H1 (cell line): ENCODE results near the gene GLT8D1. TPM values are rescaled to one million over a fixed set of nuclear protein-coding genes. Genes with fewer than 3 reads are reported as not detected.

Experiments
- CEBPB ChIP-seq: IDR thresholded peaks from 2 replicates; pipeline ENCODE4 v1.6.1; 2012; ENCODE audit warnings: low read depth, low read length
- CHD1 ChIP-seq: IDR thresholded peaks from 2 replicates; pipeline ENCODE4 v1.6.1; 2012; ENCODE audit warnings: low read depth, low read length, improper control_type of control experiment
- EP300 ChIP-seq, 2 experiments: IDR thresholded peaks; 1 replicate in 1 of 2; 2 replicates in 1 of 2; pipeline ENCODE4 v1.6.1; 2011 to 2012; ENCODE audit warnings: low read depth in 2 of 2, low read length in 2 of 2, mild to moderate bottlenecking in 2 of 2, borderline replicate concordance in 1 of 2, inconsistent platforms in 1 of 2, moderate library complexity in 1 of 2
- GTF2F1 ChIP-seq: IDR thresholded peaks from 2 replicates; pipeline ENCODE4 v1.6.1; 2012; ENCODE audit warnings: low read depth, low read length, improper control_type of control experiment, borderline replicate concordance
- KDM1A ChIP-seq: fragments of 200-600, 300-600 bp; sonication (generic); IDR thresholded peaks from 2 replicates; pipeline ENCODE4 v1.7.1; 2016; ENCODE audit warnings: mild to moderate bottlenecking, low read length, borderline replicate concordance
- NANOG ChIP-seq: IDR thresholded peaks from 2 replicates; pipeline ENCODE4 v1.6.1; 2011; ENCODE audit warnings: low read length, low read depth, mild to moderate bottlenecking, inconsistent platforms; ENCODE audit not compliant: insufficient read depth, poor library complexity, severe bottlenecking
- SAP30 ChIP-seq: fragments of 300-600 bp; sonication (generic); IDR thresholded peaks from 2 replicates; pipeline ENCODE4 v1.7.1; 2012; ENCODE audit warnings: low read length, moderate library complexity, mild to moderate bottlenecking, inconsistent platforms; ENCODE audit not compliant: insufficient read depth, insufficient replicate concordance
- polyA plus RNA-seq, 7 experiments: library from polyadenylated mRNA; depleted of rRNA in 3 of 7; stranded (reverse) in 5 of 7; unstranded in 2 of 7; fragments of >200 nt in 5 of 7; fragments of 200-250 nt in 2 of 7; gene quantifications; 1 replicate in 5 of 7; 2 replicates in 1 of 7; 4 replicates in 1 of 7; pipeline versions ENCODE4 v1.2.1 to v1.2.3, GENCODE V29; 2011 to 2013; ENCODE audit warnings: missing spikeins in 2 of 7, mixed read lengths in 2 of 7
- total RNA-seq: library from RNA; stranded (reverse); fragmentation: NEBNext Ultra II Directional; extraction: Animal tissue kit (Norgen Biotek cat#: 25700); gene quantifications from 2 replicates; pipeline ENCODE4 v1.2.1, GENCODE V29; 2021
- TF ChIP-seq, protein P1 (sequence below): fragments of 300-600 bp; sonication (generic); IDR thresholded peaks from 2 replicates; pipeline ENCODE4 v1.7.1; 2012; ENCODE audit warnings: low read length, moderate library complexity, mild to moderate bottlenecking, inconsistent platforms; ENCODE audit not compliant: insufficient replicate concordance

GLT8D1 gene
- total and polyA plus RNA-seq, 2 of the 8 experiments (the other 6 are each of a cell fraction or from before 2014, with no cell fraction given), result 29.0 to 33.6 TPM

DNA sequence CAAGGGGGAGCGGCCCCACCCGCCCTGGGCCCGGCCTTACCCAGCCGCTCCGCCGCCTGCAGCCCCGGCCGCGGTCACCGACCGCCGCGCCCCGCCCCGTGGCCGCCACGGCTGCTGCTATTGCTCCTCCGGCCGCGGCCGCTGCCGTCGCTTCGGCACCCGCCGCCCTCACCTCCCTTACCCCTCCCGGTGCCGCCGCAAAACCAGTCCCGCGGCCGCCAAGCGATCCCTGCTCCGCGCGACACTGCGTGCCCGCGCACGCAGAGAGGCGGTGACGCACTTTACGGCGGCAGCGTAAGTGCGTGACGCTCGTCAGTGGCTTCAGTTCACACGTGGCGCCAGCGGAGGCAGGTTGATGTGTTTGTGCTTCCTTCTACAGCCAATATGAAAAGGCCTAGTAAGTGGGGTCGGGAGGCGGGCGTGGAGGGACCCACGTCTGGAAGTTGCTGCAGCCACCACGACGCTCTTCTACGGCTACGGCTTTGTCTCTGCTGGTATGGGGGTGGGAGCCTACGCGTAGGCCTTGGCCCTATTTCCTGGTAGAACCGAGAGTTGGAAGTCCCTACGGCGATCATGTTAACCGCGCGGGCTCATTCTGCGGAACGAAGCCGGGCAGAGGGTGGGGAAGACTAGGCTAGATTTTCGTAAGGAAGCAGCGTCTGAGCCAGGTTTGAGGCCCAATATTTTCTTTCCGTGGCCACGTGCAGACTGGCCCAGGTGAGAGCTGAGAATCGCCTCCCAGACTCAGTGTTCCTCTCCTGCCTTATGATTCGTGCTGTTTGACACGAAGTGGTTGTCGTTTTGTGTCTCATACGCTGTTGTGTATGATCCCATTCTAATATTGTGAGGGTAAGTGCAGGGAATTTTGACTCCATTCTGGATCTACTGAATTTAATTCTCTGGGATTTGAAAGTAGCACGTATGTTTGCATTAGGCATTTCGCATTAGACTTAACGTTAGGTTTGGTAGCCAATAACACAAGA, 19.6 kb downstream of the GLT8D1 start, which contains the start of the genes GNL3 and PBRM1 (continued):
- TF ChIP-seq KDM1A, result no peak
- TF ChIP-seq, protein P1, sequence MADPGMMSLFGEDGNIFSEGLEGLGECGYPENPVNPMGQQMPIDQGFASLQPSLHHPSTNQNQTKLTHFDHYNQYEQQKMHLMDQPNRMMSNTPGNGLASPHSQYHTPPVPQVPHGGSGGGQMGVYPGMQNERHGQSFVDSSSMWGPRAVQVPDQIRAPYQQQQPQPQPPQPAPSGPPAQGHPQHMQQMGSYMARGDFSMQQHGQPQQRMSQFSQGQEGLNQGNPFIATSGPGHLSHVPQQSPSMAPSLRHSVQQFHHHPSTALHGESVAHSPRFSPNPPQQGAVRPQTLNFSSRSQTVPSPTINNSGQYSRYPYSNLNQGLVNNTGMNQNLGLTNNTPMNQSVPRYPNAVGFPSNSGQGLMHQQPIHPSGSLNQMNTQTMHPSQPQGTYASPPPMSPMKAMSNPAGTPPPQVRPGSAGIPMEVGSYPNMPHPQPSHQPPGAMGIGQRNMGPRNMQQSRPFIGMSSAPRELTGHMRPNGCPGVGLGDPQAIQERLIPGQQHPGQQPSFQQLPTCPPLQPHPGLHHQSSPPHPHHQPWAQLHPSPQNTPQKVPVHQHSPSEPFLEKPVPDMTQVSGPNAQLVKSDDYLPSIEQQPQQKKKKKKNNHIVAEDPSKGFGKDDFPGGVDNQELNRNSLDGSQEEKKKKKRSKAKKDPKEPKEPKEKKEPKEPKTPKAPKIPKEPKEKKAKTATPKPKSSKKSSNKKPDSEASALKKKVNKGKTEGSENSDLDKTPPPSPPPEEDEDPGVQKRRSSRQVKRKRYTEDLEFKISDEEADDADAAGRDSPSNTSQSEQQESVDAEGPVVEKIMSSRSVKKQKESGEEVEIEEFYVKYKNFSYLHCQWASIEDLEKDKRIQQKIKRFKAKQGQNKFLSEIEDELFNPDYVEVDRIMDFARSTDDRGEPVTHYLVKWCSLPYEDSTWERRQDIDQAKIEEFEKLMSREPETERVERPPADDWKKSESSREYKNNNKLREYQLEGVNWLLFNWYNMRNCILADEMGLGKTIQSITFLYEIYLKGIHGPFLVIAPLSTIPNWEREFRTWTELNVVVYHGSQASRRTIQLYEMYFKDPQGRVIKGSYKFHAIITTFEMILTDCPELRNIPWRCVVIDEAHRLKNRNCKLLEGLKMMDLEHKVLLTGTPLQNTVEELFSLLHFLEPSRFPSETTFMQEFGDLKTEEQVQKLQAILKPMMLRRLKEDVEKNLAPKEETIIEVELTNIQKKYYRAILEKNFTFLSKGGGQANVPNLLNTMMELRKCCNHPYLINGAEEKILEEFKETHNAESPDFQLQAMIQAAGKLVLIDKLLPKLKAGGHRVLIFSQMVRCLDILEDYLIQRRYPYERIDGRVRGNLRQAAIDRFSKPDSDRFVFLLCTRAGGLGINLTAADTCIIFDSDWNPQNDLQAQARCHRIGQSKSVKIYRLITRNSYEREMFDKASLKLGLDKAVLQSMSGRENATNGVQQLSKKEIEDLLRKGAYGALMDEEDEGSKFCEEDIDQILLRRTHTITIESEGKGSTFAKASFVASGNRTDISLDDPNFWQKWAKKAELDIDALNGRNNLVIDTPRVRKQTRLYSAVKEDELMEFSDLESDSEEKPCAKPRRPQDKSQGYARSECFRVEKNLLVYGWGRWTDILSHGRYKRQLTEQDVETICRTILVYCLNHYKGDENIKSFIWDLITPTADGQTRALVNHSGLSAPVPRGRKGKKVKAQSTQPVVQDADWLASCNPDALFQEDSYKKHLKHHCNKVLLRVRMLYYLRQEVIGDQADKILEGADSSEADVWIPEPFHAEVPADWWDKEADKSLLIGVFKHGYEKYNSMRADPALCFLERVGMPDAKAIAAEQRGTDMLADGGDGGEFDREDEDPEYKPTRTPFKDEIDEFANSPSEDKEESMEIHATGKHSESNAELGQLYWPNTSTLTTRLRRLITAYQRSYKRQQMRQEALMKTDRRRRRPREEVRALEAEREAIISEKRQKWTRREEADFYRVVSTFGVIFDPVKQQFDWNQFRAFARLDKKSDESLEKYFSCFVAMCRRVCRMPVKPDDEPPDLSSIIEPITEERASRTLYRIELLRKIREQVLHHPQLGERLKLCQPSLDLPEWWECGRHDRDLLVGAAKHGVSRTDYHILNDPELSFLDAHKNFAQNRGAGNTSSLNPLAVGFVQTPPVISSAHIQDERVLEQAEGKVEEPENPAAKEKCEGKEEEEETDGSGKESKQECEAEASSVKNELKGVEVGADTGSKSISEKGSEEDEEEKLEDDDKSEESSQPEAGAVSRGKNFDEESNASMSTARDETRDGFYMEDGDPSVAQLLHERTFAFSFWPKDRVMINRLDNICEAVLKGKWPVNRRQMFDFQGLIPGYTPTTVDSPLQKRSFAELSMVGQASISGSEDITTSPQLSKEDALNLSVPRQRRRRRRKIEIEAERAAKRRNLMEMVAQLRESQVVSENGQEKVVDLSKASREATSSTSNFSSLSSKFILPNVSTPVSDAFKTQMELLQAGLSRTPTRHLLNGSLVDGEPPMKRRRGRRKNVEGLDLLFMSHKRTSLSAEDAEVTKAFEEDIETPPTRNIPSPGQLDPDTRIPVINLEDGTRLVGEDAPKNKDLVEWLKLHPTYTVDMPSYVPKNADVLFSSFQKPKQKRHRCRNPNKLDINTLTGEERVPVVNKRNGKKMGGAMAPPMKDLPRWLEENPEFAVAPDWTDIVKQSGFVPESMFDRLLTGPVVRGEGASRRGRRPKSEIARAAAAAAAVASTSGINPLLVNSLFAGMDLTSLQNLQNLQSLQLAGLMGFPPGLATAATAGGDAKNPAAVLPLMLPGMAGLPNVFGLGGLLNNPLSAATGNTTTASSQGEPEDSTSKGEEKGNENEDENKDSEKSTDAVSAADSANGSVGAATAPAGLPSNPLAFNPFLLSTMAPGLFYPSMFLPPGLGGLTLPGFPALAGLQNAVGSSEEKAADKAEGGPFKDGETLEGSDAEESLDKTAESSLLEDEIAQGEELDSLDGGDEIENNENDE, result no peak
- no peak for TF ChIP-seq CEBPB
- TF ChIP-seq GTF2F1, result no peak
- TF ChIP-seq CHD1, result no peak
- peak; percentile 98 for TF ChIP-seq SAP30
- TF ChIP-seq EP300 (IDR thresholded peaks at IDR 0.05; ENCODE audit: borderline replicate concordance in 1 of 2, low read depth in 2 of 2, low read length in 2 of 2), result no peak
- TF ChIP-seq NANOG, result no peak
